NCI-H2227 (cell line): ENCODE measurements around the gene COL6A1.
"Not testable (repeated sequence)": the region's sequence is repeated elsewhere in the genome, so short reads cannot be mapped to it uniquely, and the experiment has no call there.

Experiments
- DNase-seq: peaks from one replicate; lab custom pipeline; 2025; ENCODE audit not compliant: unreplicated experiment; lab: John Stamatoyannopoulos, UW

The COL6A1 gene

GRCh38 chr21:46005481-46005881 lies 23.9 kb downstream of the COL6A1 start:
- no peak for DNase-seq

DNA sequence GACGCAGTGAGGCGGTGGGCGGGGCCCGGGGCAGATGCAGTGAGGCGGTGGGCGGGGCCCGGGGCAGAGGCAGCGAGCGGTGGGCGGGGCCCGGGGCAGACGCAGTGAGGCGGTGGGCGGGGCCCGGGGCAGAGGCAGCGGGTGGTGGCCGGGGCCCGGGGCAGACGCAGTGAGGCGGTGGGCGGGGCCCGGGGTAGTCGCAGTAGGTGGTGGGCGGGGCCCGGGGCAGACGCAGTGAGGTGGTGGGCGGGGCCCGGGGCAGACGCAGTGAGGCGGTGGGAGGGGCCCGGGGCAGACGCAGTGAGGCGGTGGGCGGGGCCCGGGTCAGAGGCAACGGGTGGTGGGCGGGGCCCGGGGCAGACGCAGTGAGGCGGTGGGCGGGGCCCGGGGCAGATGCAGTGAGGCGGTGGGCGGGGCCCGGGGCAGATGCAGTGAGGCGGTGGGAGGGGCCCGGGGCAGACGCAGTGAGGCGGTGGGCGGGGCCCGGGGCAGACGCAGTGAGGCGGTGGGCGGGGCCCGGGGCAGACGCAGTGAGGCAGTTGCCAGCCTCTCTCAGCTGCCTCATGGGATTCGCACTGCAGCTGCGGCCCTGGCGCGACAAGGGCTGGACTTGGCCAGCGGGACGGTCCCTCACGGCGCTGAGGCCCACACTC lies 24.4 kb downstream of the COL6A1 start:
- not testable (repeated sequence) for DNase-seq

GRCh38 chr21:46006547-46007491 lies 25.2 kb downstream of the COL6A1 start:
- no peak for DNase-seq

DNA sequence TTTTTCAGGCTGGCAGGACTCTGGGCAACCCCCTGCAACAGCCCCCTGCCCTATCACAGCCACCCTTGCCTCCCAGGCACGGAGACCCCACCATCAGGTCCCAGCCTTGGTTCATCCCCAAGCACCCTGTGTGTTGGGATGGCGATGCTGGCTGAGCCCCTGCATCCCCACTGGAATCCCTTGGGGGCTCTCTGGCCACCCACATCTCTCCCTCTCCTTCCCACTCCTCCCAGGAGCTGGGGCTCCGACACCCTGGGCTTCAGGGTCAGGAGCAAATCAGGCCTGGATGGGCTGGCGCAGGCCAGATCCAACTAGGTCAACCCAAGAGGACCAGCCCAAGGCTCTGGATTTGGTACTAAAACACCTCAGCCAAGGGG lies 25.9 kb downstream of the COL6A1 start:
- no peak for DNase-seq

GRCh38 chr21:46008893-46009621 lies 27.5 kb downstream of the COL6A1 start:
- no peak for DNase-seq

GRCh38 chr21:46009951-46010705 lies 28.6 kb downstream of the COL6A1 start:
- no peak for DNase-seq

DNA sequence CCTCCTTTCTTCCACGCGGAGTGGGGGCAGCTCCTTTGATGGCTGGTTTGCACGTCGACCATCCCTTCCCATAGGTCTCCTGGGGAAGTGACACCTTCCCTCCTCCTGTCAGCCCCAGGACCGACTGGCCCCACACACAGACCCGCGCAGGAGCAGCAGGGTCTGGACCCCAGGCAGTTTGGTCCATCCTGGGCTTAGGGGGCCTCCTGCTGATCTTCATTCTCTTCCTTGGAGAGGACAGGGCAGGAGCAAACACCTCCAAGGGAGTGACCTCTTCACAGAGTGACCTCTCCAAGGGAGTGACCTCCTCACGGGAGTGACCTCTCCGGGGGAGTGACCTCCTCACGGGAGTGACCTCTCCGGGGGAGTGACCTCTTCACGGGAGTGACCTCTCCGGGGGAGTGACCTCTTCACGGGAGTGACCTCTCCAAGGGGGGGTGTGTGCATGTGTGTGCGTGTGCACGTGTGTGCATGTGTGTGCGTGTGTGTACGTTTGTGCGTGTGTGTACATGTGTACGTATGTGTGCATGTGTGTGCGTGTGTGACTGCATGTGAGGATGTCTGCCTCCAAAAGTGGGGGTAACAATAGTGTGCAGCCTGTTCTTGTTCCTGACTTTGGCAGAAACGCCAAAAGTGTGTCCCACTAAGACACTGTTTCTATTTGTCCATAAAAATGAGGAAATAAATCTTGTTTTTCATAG lies 29.8 kb downstream of the COL6A1 start:
- DNase-seq, result no peak

DNA sequence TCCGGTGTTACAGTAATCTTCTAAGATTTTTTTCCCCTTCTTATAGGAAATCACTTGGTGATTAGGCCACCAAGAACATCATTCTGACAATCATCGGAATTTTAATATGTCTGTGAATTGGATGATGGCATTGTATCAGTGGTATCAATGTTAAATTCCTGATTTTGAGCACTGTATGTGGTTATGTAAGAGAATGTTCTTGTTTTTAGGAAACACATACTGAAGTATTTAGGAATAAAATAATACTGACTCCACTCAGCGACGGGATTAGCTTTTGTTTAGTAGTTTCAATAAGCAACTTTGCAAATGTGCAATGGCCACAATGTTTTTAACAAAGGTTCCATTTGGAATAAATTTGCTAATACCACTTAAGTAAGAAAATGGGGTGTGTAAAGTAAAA lies 30.6 kb downstream of the COL6A1 start:
- DNase-seq, result no peak

DNA sequence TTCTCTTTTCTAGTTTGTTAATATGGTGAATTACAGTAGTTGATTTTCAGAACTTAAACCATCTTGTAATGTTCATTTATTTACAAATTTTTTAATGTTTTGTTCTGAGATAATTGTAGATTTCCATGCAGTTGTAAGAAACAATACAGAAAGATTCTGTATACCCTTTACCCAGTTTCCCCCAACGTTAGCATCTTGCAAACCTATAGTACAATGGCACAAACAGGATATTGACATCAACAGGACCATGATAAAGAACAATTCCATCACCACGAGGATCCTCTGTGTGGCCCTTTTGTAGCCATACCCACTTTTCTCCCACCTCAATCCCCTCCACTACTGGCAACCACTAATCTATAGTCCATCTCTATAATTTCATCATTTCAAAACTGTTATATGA lies 33.3 kb downstream of the COL6A1 start:
- no peak for DNase-seq

DNA sequence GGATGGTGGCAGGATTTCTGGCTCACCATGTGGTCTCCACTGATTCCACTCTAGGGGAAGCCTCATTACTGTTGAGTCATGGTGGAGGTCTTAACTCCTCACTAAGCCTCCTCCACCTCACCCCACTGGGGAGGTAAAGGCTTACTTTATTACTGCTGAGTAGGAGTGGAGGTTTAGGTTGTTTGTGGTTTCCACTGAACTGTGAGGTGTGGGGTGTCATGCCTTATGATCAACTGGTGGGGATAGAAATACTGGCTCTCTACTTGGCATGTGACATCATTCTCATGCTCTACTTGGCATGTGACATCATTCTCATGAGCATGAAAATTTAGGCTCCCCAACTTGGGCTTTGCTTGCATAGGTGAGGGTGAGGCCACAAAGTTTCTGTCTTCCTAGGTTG lies 35.6 kb downstream of the COL6A1 start:
- DNase-seq, result no peak

DNA sequence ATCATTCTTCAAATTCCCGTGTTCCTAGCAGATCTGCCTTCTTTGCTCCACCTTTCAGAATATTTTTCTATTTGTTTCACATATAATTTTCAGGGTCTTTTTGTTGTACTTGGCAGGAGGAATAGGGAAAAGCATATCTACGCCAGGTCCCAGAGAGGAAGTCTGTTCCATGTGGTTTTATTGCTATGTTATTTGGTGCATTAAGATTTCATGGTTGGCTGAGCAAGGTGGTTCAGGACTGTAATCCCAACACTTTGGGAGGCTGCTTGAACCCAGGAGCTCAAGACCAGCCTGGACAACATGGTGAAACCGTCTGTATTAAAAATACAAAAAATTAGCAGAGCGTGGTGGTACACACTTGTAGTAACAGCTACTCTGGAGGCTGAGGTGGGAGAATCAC lies 36.1 kb downstream of the COL6A1 start:
- DNase-seq, result no peak

GRCh38 chr21:46018615-46019014 lies 37.0 kb downstream of the COL6A1 start:
- DNase-seq, result no peak

DNA sequence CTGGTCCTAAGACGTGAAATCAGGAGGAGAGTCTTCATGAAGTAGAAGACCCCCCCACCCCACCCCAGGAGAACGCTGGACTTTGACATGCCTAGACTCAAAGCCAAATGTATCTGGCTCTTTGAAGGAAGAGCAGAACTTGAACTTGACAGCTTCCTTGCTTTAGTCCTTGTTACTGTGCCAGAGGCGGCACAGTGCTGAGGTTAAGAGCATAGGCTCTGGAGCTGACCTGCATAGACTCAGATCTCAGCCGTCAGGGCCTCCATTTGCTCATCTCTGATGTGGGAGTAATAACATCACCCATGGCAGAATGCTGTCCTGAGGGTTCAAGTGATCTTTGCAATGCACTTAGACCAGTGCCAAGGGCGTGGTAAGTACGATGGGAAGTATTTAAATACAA lies 39.0 kb downstream of the COL6A1 start:
- no peak for DNase-seq

DNA sequence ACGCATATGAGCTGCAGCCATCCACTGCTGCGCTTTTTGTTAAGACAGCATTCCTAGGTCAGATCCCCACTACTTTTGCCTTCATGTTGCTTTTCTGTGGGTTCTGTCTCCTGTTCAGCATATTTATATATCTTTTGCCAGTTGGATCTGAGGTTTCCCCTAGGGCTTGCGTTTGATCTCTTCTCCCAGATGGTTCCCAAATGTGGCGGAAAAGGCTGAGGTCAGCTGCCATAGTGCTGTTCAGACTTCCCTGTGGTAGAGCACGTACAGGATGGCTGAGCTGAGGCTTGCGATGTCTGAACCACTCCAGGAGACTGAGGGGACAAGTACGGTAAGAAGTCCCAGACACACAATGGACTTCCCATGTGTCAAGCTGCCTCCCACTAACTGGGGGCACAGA lies 39.8 kb downstream of the COL6A1 start:
- no peak for DNase-seq

DNA sequence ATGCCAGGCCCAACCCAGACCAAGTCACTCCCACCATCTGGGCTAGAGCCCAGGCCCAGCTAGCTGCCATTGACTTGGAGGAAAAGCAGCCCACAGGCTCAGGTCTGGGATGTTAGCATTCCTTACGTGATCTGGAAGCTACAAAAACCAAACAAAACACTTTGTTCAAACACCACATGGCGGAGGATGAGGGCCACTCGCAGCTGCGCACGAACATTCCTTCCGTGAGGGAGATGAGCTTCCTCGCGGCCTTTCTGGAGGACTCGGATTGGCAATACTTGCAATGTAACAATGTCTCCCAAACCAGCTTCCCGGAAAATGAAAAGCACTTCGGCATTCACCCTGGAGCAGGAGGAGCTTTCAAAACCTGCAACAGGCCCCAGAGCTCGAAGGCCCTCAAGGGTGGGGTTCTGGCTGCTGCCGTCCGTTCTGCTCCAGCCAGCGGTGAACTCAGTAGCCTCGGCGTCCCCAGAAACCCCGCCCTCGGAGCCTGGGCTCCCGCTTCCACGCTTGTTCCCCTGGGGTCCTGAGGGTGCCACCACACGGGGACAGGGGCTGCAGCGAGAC lies 40.5 kb downstream of the COL6A1 start:
- no peak for DNase-seq

DNA sequence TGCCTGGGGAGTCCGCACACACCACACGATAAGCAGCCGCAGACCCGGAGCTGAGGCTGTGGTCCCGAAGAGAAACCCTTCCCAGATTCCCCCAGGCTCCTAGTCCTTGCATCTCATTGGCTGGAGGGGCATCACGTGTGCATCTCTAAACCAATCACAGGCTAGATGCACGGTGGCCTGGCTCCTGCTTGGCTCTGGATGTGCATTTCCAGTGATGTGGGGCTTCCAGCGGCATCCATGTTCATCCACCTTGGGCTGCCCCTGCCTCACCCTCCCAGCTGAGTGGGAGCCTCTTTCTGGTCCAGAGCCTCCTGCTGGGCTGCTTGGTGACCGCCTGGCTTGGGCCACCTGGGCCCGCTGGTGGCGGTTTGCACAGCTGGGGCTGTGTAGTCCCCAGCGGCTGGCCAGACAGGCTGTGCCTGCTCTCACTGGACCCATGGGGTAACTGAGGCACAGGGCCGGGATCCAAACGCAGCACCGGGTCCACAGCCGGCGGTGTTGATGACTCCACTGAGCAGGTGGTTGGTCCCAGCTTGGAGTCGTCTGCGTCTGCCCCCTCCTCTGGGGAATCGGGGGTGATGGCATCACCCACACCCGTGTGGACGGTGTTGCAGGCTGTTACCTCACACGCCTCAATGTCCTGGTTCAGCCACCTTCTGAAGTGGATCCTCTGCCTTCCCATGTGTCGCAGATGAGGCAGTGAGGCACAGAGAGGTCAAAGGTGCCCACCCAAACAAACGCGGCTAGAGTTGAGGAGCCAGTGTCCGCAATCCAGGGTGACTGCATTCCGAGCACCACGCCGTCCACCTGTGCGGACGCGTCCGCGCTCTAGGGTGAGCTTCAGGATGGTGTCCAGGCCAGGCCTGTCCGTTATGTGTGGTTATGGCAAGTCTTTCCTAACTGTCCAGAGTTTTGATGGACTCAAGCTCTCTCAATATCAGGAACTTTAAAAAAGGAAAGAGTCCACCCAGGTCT lies 41.3 kb downstream of the COL6A1 start:
- no peak for DNase-seq

DNA sequence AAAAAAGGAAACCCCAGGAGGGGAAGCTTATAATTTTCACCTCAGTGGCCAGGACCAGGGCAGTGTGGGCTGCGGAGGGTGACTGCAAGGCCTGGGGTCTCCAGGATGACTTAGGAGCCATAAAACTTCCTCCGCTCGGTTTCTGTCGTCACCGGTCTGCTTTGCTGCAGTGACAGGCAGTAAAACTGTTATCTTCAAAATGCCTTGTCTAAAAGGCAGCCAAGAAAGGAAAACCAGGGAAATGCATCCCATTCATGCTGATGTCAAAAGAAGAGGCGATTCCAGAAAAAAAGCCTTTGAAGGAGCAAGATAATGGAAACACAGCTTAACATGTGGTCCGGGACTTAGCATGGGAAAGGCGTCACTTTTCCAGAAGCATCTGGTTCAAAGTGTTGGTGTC lies 42.0 kb downstream of the COL6A1 start:
- DNase-seq, result no peak

GRCh38 chr21:46024141-46024540 lies 42.6 kb downstream of the COL6A1 start:
- no peak for DNase-seq
